Liver (tissue), 3 donors: ENCODE data around the gene RBM23.

ENCODE experiments used
- ATF3 ChIP-seq: IDR thresholded peaks from 2 replicates; pipeline ENCODE4 v1.6.1; 2016; ENCODE audit warnings: antibody characterized with exemption
- GABPA ChIP-seq, 2 donors: IDR thresholded peaks in 1 of 2; conservative IDR thresholded peaks in 1 of 2; 2 replicates each; pipeline ENCODE4 v1.6.1; 2016; ENCODE audit warnings: antibody characterized with exemption in 2 of 2, mild to moderate bottlenecking in 1 of 2, moderate library complexity in 1 of 2
- HNF4A ChIP-seq, 2 donors: conservative IDR thresholded peaks; 2 replicates each; pipeline ENCODE4 v1.6.1; 2016; ENCODE audit warnings: antibody characterized with exemption in 2 of 2, mild to moderate bottlenecking in 2 of 2
- JUND ChIP-seq, 2 donors: IDR thresholded peaks; 2 replicates each; pipeline ENCODE4 v1.6.1; 2016; ENCODE audit warnings: antibody characterized with exemption in 2 of 2
- ZBTB33 ChIP-seq: IDR thresholded peaks from 2 replicates; pipeline ENCODE4 v1.6.1; 2016; ENCODE audit warnings: antibody characterized with exemption
- TF ChIP-seq, protein P1 (sequence below): fragments of 150-350 bp; IDR thresholded peaks from 2 replicates; pipeline ENCODE4 v1.5.1; 2017; ENCODE audit warnings: improper control_type of control experiment, low read depth, low read length; ENCODE audit not compliant: missing input control
- TF ChIP-seq, protein P2 (sequence below): IDR thresholded peaks from 2 replicates; pipeline ENCODE4 v1.6.1; 2016; ENCODE audit warnings: antibody characterized with exemption
- donor health status: healthy.
- donor health status: healthy.

GRCh38 chr14:22923746-22924145 lies 4.8 kb upstream of the RBM23 start:
- TF ChIP-seq, protein P1, sequence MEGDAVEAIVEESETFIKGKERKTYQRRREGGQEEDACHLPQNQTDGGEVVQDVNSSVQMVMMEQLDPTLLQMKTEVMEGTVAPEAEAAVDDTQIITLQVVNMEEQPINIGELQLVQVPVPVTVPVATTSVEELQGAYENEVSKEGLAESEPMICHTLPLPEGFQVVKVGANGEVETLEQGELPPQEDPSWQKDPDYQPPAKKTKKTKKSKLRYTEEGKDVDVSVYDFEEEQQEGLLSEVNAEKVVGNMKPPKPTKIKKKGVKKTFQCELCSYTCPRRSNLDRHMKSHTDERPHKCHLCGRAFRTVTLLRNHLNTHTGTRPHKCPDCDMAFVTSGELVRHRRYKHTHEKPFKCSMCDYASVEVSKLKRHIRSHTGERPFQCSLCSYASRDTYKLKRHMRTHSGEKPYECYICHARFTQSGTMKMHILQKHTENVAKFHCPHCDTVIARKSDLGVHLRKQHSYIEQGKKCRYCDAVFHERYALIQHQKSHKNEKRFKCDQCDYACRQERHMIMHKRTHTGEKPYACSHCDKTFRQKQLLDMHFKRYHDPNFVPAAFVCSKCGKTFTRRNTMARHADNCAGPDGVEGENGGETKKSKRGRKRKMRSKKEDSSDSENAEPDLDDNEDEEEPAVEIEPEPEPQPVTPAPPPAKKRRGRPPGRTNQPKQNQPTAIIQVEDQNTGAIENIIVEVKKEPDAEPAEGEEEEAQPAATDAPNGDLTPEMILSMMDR: no peak
- TF ChIP-seq ZBTB33 (no peak), GABPA (IDR thresholded peaks at IDR 0.05 in 1 of 2, conservative IDR thresholded peaks at IDR 0.05 in 1 of 2) (no peak), JUND (IDR thresholded peaks at IDR 0.05) (no peak), ATF3 (no peak), HNF4A (conservative IDR thresholded peaks at IDR 0.05) (no peak)
- TF ChIP-seq, protein P2, sequence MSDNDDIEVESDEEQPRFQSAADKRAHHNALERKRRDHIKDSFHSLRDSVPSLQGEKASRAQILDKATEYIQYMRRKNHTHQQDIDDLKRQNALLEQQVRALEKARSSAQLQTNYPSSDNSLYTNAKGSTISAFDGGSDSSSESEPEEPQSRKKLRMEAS: no peak
